Thyroid gland (tissue), 4 donors: ENCODE data around the gene L2HGDH.

ENCODE experiments used
- POLR2A ChIP-seq, 2 donors: fragments of 450-650 bp; IDR thresholded peaks; one replicate each; pipeline ENCODE4 v1.6.1; 2017; ENCODE audit warnings: antibody characterized with exemption in 2 of 2, mild to moderate bottlenecking in 2 of 2, moderate library complexity in 1 of 2
- TF ChIP-seq, protein P1 (sequence below), 6 experiments: fragments of 200-600 bp in 3 of 6; fragments of 450-650 bp in 3 of 6; sonication (generic) in 3 of 6; IDR thresholded peaks; one replicate each; pipeline ENCODE4 v1.5.1; 2016 to 2019; ENCODE audit warnings: antibody characterized with exemption in 6 of 6, mild to moderate bottlenecking in 2 of 6, inconsistent platforms in 1 of 6, moderate library complexity in 1 of 6

DNA sequence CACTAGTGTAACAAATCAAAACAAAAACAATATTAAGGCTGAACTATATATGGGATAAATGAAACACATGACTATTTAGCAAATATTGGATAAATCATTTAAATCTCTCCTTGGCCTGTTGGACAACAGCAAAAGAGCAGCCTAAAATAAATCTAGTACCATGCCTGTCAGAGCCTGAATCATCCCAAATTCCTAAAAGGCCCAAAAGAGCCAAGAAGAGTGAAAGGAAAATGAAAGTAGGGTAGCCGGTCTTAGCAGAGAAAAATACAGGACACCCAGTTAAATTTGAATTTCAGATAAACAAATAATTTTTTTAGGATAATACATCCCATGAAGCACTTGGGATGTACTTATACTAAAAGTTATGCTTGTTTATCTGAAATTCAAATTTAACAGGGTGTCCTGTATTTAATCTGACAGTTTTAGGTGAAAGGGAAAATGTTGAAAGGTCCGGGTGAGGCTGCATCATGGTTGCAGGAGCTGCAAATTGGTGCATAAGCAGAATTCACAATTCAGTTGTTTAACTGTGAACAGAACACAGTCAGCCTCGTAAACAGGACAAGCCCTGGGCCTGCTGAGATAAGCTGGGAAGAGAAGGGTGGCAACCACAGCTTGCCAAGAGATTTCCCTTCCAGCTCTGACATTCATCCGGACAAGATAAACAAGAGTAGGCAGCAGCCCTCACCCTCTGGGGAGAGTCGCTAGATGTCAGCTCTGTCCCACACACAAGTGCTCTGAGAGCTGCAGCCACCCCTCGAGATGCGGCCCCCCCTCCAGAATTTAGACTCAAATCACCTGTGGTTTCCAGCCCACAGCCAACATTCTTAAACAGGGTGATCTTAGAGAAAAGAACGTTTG lies 30.4 kb upstream of the L2HGDH start:
- TF ChIP-seq, protein P1, sequence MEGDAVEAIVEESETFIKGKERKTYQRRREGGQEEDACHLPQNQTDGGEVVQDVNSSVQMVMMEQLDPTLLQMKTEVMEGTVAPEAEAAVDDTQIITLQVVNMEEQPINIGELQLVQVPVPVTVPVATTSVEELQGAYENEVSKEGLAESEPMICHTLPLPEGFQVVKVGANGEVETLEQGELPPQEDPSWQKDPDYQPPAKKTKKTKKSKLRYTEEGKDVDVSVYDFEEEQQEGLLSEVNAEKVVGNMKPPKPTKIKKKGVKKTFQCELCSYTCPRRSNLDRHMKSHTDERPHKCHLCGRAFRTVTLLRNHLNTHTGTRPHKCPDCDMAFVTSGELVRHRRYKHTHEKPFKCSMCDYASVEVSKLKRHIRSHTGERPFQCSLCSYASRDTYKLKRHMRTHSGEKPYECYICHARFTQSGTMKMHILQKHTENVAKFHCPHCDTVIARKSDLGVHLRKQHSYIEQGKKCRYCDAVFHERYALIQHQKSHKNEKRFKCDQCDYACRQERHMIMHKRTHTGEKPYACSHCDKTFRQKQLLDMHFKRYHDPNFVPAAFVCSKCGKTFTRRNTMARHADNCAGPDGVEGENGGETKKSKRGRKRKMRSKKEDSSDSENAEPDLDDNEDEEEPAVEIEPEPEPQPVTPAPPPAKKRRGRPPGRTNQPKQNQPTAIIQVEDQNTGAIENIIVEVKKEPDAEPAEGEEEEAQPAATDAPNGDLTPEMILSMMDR (IDR thresholded peaks at IDR 0.05), result peak in 4 of 6 experiments; percentile 43 to 57 (median 46)
- no peak for TF ChIP-seq POLR2A (IDR thresholded peaks at IDR 0.05)
